Activated B cell treated with CpG ODN at 0.5 μM for 24 hours (primary cell): ENCODE measurements around the gene SQSTM1. TPM values are rescaled to one million over a fixed set of nuclear protein-coding genes. Genes with fewer than 3 reads are reported as not detected.
A peak's percentile ranks its signal among the peaks of the same experiment; 100 is the strongest.

Experiments
- ATAC-seq: fragments of 200-7000 bp; cut with Tn5 transposase; one replicate; pipeline ENCODE4 v1.10.0; 2021; ENCODE audit warnings: low read depth, mild to moderate bottlenecking, moderate library complexity
- CTCF ChIA-PET: fragments of 350-600 bp; sonication (Branson Sonifier 250); formaldehyde crosslinking; loops from one replicate; lab custom pipeline; 2021; ENCODE audit warnings: antibody characterized with exemption; lab: Charles Lee
- POLR2A ChIA-PET: fragments of 350-600 bp; sonication (Branson Sonifier 250); formaldehyde crosslinking; loops from one replicate; lab custom pipeline; 2021; ENCODE audit warnings: antibody characterized with exemption; lab: Charles Lee
- DNase-seq: peaks from one replicate; pipeline ENCODE4 v3.0.0; 2022
- H3K27ac Mint-ChIP-seq: one replicate; pipeline ENCODE4 v1.8.0; 2020; ENCODE audit warnings: mixed read lengths
- H3K27me3 Mint-ChIP-seq: one replicate; pipeline ENCODE4 v1.8.0; 2021; ENCODE audit warnings: mixed read lengths
- H3K36me3 Mint-ChIP-seq: one replicate; pipeline ENCODE4 v1.8.0; 2021; ENCODE audit warnings: low read depth, mixed read lengths
- H3K4me1 Mint-ChIP-seq: one replicate; pipeline ENCODE4 v1.8.0; 2021; ENCODE audit warnings: mixed read lengths
- H3K4me3 Mint-ChIP-seq: one replicate; pipeline ENCODE4 v1.8.0; 2020; ENCODE audit warnings: mild to moderate bottlenecking, mixed read lengths
- H3K9me3 Mint-ChIP-seq: one replicate; pipeline ENCODE4 v1.8.0; 2020; ENCODE audit warnings: mixed read lengths
- intact Hi-C: fragments of 100-400 bp; cut with micrococcal nuclease; formaldehyde crosslinking; loops from one replicate; pipeline ENCODE4 v1.15.1; 2024
- total RNA-seq: library from RNA; stranded (reverse); gene quantifications from 2 replicates; pipeline ENCODE4 v1.2.3, GENCODE V29; 2022
- TF ChIP-seq, protein P1 (sequence below): fragments of 200-600 bp; IDR thresholded peaks from one replicate; pipeline ENCODE4 v1.8.0; 2022; ENCODE audit warnings: antibody characterized with exemption, mild to moderate bottlenecking

The SQSTM1 gene
- total RNA-seq, 1 donor from 2014 or later, result 243 TPM

DNA sequence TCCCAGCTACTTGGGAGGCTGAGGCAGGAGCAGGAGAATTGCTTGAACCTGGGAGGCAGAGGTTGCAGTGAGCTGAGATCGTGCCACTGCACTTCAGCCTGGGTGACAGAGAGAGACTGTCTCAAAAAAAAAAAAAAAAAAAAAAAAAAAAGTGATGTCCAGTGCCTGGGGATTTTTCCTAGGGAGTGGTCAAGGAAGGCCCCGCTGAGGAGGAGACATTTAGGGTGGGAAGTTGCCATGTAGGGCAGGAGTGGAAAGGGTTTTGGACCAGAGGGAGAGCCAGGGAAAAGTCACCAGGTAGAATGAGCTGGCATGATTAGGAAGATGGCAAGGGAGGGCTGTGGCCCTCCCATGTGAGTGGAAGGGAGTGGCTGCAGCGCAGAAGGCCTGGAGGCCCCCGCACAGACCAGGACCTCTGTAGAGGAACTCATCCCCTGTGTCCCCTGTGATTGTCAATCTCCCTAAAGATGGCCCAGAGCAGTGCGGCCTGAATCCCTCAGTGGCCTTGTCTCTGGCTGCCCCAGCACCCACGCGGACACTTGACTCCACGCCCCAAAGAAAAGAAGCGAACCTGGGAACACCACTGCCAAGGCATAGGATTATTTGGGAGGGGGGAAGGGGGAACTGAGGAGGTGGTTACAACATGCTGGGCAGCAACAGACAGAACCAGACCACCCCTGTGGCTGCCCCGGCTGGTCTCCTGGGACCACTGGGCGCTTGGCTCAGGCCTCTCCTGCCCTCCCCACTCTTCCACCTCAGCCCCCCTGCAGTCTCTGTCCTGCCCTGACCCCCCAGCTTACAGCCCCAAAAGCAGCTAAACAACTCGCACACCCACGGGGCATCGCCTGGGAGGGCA, 2.6 kb upstream of the SQSTM1 start:
- Mint-ChIP-seq H3K27ac (peak overlapping the region; percentile 92), H3K36me3 (peaks cover 19% of the 10 kb centered on the region), H3K9me3 (no peaks in the 10 kb centered on the region), H3K4me3 (peak overlapping the region; percentile 84), H3K4me1 (peaks cover 54% of the 10 kb centered on the region), H3K27me3 (no peaks in the 10 kb centered on the region)
- ChIA-PET CTCF (no interaction called here), POLR2A (interaction anchor here (0.7 to 5.2 kb wide), 6 partner anchors 11 to 196 kb away, joined by 4 to 58 read pairs (median 12); partner anchors contain the start of genes MGAT4B and MRNIP)
- TF ChIP-seq, protein P1, sequence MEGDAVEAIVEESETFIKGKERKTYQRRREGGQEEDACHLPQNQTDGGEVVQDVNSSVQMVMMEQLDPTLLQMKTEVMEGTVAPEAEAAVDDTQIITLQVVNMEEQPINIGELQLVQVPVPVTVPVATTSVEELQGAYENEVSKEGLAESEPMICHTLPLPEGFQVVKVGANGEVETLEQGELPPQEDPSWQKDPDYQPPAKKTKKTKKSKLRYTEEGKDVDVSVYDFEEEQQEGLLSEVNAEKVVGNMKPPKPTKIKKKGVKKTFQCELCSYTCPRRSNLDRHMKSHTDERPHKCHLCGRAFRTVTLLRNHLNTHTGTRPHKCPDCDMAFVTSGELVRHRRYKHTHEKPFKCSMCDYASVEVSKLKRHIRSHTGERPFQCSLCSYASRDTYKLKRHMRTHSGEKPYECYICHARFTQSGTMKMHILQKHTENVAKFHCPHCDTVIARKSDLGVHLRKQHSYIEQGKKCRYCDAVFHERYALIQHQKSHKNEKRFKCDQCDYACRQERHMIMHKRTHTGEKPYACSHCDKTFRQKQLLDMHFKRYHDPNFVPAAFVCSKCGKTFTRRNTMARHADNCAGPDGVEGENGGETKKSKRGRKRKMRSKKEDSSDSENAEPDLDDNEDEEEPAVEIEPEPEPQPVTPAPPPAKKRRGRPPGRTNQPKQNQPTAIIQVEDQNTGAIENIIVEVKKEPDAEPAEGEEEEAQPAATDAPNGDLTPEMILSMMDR, result no peak
- intact Hi-C loops, result loop anchor here (2.0 kb wide), 1 partner anchor 267 kb away; the partner anchor contains the start of gene RUFY1
- no peak for ATAC-seq
- no peak for DNase-seq

DNA sequence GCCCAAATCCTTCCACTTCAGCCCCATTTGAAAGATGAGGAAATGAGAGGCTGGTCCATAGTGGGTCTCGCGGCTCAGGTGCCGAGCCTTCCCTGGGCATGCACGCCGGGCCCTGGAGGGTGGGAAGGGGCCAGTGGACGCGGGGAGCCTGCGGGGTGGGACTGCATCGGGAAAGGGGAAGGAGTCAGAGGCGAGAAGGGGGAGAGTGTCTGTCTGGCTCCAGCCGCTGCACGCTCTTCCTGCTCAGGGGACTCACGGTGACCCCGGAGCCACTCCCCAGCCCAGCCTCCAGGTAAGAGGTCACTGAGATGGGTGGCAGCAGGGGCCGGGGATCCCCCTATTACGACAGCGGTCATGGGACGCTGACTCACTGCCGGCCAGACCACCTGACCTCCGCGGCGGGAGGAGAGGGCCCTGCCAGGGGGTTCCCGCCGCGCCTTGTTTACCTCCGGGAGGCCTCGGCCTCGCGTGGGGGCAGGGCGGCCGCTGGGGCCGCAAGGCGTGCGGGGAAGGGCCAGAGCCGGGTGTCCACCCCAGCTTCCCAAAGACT, 1.9 kb upstream of the SQSTM1 start:
- H3K9me3 Mint-ChIP-seq, result no peaks in the 10 kb centered on the region

DNA sequence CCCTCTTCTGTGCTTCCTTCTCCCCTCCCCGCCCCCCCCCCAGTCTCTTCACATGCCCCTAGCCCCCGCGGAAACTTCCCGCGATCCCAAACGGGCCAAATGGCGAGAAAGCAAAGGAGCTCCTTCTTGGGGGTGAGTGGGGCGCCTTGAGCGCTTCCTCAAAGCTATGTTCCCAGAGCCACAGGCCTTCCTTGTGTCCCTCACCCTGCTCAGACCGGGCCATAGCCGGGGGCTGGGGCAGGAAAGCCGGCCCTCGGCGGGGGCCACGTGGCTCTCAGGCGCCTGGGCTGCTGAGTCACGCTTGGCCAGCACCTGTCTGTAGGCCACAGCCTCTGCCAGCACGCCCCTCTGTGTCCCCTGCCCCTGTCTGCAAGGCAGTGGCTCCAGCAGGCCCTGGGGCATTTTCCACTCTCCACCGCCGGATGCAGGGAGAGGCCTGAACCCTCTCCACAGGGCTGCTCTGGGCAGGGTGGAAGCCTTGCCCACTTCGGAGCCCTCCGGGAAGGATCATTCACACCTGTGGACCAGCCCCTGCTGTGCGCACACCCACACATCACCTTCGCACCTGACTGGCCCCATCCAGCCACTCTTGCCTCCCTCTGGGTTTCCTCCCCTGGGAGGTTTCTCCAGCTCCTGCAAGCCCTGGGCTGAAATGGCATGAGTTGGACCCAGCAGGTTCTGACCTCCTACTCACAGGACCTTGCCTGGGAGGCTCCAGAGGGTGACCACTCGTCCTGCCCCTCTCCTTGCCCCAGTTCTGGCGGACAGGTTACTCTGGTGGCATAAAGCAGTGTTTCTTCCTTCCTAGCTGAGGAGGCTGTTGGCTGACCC, 1.2 kb upstream of the SQSTM1 start:
- DNase-seq (peak; percentile 65), ATAC-seq (peak; percentile 16)
- CTCF ChIA-PET, result interaction anchor here (1.0 to 2.5 kb wide), 3 partner anchors 17 to 156 kb away, joined by 3 to 16 read pairs (median 3); no protein-coding TSS in a partner anchor
- H3K4me3 Mint-ChIP-seq, result peak overlapping the region; percentile 83
- no peaks in the 10 kb centered on the region for H3K27me3 Mint-ChIP-seq
- H3K9me3 Mint-ChIP-seq, result no peaks in the 10 kb centered on the region
- peak overlapping the region; percentile 92 for H3K27ac Mint-ChIP-seq
- peaks cover 61% of the 10 kb centered on the region for H3K4me1 Mint-ChIP-seq
- TF ChIP-seq, protein P1, result no peak
- intact Hi-C loops, result loop anchor here (1.0 to 5.0 kb wide), 8 partner anchors 8 to 269 kb away; partner anchors contain the start of genes HNRNPH1, MAML1, RUFY1 and TBC1D9B
- POLR2A ChIA-PET, result interaction anchor here (0.6 to 5.2 kb wide), 19 partner anchors 8 to 1011 kb away, joined by 3 to 58 read pairs (median 8); partner anchors contain the start of genes HNRNPH1, MAML1, MGAT4B and MRNIP
- H3K36me3 Mint-ChIP-seq, result peaks cover 31% of the 10 kb centered on the region

More for the DNA sequence above, 1.9 kb upstream of the SQSTM1 start:
- ATAC-seq (peak; percentile 57), DNase-seq (peak; percentile 92)
- Mint-ChIP-seq H3K4me3 (peak overlapping the region; percentile 84), H3K36me3 (peaks cover 24% of the 10 kb centered on the region), H3K27ac (peak overlapping the region; percentile 92), H3K27me3 (no peaks in the 10 kb centered on the region), H3K4me1 (peaks cover 60% of the 10 kb centered on the region)
- intact Hi-C loops, result loop anchor here (1.0 to 2.0 kb wide), 4 partner anchors 8 to 268 kb away; partner anchors contain the start of genes MAML1 and RUFY1
- ChIA-PET POLR2A (interaction anchor here (0.6 to 5.2 kb wide), 11 partner anchors 8 to 119 kb away, joined by 4 to 58 read pairs (median 12); partner anchors contain the start of genes MAML1, MGAT4B and MRNIP), CTCF (interaction anchor here (2.5 kb wide), 1 partner anchor 17 kb away, joined by 16 read pairs; no protein-coding TSS in a partner anchor)
- TF ChIP-seq, protein P1, result no peak

DNA sequence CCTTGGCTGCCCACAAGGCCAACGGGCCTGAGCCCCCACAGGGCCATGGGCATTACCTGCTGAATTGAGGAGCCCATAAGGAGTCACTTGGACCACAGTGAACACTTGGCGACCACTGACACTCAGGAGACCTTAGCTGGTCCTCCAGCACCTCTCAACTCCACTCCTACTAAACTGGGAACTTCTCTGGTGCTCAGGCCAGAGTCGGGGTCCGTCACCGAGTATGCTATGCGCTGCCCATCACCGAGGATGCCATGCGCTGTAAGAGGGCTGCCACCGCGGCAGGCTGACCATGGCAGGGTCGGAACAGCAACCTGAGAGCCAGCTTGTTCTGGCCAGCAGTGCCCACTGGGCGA, 600 bp upstream of the SQSTM1 start:
- no peak for ATAC-seq
- H3K27ac Mint-ChIP-seq, result peak overlapping the region; percentile 92
- H3K4me3 Mint-ChIP-seq, result peak overlapping the region; percentile 83
- DNase-seq, result peak; percentile 46
- intact Hi-C loops, result loop anchor here (2.0 to 5.0 kb wide), 4 partner anchors 17 to 197 kb away; partner anchors contain the start of genes HNRNPH1 and TBC1D9B
- TF ChIP-seq, protein P1, result no peak
- POLR2A ChIA-PET, result interaction anchor here (0.6 to 5.2 kb wide), 20 partner anchors 9 to 1011 kb away, joined by 3 to 58 read pairs (median 8); partner anchors contain the start of genes HNRNPH1, MAML1, MGAT4B and MRNIP
- peaks cover 67% of the 10 kb centered on the region for H3K4me1 Mint-ChIP-seq
- CTCF ChIA-PET, result interaction anchor here (1.0 to 2.5 kb wide), 3 partner anchors 18 to 155 kb away, joined by 3 to 16 read pairs (median 3); no protein-coding TSS in a partner anchor
- no peaks in the 10 kb centered on the region for H3K27me3 Mint-ChIP-seq
- H3K9me3 Mint-ChIP-seq, result no peaks in the 10 kb centered on the region
- peaks cover 37% of the 10 kb centered on the region for H3K36me3 Mint-ChIP-seq
